Measurements from ENCODE around the gene PDGFC.

The PDGFC gene

DNA sequence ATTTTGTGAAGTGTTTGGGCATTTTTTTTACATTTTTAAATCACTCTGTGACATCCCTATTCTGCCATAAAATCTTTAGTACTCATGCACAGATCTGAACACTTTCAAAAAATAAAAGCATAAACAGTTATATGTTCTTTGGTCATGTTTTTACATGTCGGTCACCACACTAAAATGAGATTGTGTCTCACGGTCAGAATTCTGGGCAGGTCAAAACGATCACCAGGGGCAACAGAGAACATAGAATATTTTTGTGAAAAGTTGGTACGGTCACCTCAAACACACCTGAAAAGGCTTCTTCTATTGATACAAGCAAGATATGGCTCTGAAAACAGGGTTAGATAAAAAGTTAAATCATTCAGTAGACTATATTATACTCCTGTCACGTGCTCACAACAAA lies 189.1 kb downstream of the PDGFC start:
- no peak for DNase-seq (ENCODE audit: low read depth in 2 of 2)

GRCh38 chr4:156781852-156782251 lies 189.7 kb downstream of the PDGFC start:
- DNase-seq (ENCODE audit: low read depth in 2 of 2) = no peak

DNA sequence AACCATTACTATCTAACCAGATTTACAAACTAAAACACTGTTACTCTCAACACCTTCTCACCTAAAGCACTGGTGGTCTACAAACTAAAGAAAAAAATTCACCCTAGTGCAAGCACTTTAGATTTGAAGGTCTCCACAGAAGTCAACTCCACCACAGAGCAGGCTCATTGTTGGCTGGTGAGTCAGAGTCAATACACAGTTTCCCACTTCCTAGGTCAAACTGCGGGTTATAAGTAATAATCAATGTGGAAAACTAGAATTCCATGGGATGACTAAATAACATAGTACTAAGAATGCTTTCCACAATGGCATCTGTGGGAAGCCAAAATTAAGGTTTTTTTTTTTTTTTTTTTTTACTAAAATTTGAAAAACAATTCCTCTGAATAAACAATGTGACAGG lies 191.8 kb downstream of the PDGFC start:
- DNase-seq (ENCODE audit: low read depth in 2 of 2) = peak; percentile 84

DNA sequence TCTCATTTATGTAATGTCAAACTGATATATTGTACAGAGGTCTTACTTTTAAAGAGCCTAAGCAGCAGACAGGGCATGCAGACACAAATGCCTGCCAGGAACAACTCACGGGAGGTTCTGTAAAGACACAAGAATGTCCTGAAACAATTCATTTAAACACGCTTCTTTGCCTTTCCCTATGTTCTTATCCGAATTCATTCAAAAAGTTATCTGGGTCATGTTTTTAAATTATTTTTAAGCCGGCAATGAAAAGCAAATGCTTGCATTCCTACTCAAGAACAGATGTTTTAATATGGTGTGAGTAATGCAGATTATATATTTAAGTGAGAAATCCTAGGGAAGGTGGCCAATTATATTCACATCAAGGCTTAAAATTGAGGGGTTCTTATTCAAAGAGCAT lies 192.6 kb downstream of the PDGFC start:
- DNase-seq (ENCODE audit: low read depth in 2 of 2) = no peak

GRCh38 chr4:156778606-156779005 lies 193.0 kb downstream of the PDGFC start:
- DNase-seq (ENCODE audit: low read depth in 2 of 2) = no peak

- DNase-seq (ENCODE audit: low read depth in 2 of 2) = no peak
Observed at GRCh38 chr4:156778093-156778492, 193.5 kb downstream of the PDGFC start.

DNA sequence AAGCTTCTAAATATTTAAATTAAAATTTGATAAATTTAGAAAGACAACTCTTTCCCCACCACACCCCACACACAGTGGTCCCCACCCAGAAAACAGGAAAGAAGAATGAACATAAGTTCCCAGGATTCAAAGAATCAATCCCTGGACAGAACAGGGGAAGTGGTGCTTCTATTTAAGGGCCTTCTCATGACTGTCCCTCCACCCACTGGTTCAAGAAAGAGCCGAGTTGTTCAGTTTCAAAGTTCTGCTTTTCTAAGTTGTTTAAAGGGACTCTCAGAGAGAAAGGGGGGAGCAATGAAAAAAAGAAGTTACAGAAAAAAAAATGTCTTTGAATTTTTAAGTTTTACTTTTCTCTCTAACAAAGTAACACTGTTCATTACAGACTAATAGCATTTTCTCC lies 195.8 kb downstream of the PDGFC start:
- no peak for DNase-seq (ENCODE audit: low read depth in 2 of 2)

DNA sequence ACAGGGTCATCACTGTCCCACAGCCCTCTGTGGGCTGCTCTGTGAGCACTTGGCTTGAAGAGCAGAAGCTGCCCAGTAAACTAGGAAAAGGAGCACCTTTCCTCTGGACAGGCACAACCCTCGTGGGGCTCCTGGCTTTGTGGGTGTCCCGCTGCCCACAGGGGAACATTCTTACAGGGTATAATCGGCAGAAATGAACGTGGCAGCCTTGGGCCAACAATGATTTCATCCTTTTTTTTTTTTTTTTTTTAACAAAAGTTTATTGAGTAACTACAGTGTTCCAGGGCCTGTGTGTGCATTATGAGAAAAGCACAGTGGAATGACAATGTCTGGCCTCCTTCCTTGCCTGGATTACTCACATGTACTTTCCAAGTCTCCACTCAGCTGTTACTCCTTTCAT lies 197.2 kb downstream of the PDGFC start:
- DNase-seq (ENCODE audit: low read depth in 2 of 2) = no peak

DNA sequence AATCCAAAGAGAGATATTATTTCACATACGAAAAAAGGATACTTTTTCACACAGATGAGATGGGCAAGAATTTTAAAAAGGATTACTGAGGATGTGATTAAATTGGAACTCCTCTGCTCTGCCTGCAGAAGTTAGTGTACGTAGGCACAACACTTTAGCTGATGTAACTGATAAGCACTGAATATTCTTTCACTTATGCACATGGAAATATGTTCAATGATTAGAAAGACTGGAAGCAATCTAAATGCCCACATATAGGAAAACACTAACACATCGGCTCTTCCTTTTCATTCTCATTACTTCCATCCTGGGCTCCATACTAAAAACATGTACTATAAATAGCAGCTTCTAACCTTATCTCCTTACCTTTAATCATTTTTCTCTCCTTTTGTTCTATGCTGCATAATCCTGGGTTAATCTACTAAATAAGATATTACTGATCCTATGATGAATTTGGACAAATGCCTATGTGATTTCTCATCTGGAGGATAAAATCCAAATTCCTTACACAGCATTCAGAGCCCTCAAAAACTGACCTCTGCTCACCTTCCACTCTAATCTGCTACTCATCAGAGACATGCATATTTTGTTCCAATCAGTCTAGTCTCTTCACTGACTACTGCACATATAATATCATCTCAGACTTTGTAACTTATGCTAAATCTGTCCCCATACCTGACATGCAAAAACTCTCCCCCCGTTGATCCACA lies 197.8 kb downstream of the PDGFC start:
- no peak for DNase-seq (ENCODE audit: low read depth in 2 of 2)

- no peak for DNase-seq (ENCODE audit: low read depth in 2 of 2)
Observed at GRCh38 chr4:156771171-156771837, 200.3 kb downstream of the PDGFC start.

- DNase-seq (ENCODE audit: low read depth in 2 of 2) = no peak
Observed at GRCh38 chr4:156770140-156770539, 201.5 kb downstream of the PDGFC start.

DNA sequence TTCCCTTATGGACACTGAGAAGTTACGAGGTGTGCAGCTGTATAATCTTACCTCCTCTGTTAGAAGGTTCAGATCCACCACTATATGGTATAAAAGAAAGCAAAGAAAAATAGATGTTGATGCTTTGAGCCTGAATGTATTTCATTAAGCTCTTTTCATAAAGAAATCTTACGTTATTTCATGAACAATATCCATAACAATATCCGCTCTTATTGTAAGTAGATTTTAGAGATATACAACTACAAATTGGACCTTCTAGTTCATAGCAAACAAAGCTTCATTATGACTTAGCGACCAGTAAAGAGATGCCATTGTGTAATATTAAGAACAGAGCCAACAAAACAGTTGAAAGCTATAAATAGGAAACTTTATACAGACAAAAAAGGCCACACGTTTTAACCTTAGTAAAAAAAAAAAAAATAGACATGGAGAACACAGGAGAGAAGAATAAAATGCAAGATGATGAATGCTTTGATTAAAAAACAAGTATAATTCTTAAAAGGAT lies 203.6 kb downstream of the PDGFC start:
- DNase-seq (ENCODE audit: low read depth in 2 of 2) = no peak

- DNase-seq (ENCODE audit: low read depth in 2 of 2) = no peak
Observed at GRCh38 chr4:156766846-156767245, 204.8 kb downstream of the PDGFC start.

DNA sequence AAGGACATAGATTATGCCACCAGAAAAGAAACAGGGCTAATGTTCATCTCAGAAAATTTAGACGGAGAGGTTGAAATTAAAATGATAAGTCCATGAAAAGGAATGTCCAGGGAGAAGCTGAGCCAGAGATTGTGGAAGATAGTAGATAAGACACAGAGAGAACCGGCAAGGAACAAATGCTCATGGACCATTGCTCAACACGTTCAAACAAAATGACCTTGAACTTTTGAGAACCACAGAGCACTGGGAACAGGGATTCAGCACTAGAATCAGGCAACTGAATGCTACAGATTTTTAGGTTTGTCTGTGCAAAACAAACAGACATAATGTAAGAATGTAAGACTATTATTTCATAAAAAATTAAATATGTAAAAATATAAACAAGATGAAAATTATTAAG lies 206.3 kb downstream of the PDGFC start:
- no peak for DNase-seq (ENCODE audit: low read depth in 2 of 2)

DNA sequence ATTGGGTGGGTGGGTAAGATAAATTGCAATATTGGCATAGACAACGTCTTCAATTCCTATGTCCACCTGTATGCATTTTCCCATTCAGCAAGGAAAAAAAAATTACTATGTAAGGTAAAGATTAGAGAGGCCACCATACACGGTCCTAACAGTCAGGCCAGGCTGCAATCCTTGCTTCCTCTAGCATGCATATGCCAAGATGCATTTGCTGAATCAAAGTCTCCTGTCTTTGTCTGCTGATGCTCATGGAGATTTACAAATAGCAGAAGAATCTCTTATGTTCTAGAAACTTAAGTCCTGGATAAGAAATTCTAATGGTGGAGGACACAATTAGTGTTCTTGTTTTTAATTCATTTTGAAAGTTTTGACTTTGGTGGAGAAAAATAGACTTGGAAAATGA lies 206.8 kb downstream of the PDGFC start:
- DNase-seq (ENCODE audit: low read depth in 2 of 2) = no peak

- no peak for DNase-seq (ENCODE audit: low read depth in 2 of 2)
Observed at GRCh38 chr4:156764145-156764544, 207.5 kb downstream of the PDGFC start.

DNA sequence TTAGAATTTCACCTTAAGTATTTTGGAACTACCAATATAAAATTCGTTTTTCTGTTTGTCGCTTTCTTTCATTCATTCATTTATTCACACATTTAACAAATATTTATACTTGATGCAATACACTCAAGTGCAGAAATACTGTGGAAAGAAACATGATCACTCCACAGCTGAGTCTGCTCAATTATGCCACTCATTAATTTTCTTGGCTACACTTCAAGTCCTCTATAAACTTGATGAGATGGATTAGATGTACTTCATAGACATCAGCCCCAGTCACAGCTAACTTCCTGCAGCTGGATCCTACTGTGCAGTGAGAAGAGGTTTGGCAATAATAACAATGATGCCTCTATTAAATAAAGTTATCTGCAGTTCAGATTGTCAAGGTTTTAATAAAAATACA lies 208.1 kb downstream of the PDGFC start:
- DNase-seq (ENCODE audit: low read depth in 2 of 2) = no peak

DNA sequence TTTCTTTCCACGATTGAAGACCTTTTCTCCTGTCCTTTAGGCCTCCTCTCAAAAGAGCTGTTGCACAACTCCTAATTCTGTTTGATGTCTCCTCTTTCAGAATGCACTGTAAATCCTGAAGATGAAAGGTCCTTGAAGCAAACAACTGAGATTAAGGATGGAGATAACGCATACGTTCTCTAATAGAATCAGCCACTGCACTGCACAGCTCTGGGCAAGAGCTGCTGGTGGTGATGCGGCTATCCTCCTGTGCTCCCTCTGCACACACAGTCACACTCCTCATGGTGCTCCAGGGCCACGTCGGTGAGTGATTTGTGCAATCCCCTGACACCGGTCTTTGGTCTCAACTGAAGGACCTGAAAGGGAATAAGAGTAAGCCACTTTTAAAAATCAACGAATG lies 208.7 kb downstream of the PDGFC start:
- DNase-seq (ENCODE audit: low read depth in 2 of 2) = no peak

DNA sequence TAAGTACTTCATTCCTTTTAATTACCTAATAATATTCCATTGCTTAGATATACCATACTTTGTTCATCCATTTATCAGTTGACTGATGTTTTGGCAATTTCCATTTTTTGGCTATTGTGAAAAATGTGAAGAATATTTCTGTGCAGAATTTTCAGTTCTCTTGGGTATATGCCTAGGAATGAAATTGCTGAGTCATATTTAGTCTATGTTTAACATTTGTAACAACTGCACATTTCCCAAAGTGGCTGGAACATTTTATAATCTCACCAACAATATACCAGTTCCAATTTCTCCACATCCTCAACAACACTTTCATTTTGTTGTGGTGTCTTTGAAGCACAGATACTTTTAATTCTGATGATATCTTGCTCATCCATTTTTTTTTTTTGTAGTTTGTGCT lies 215.5 kb downstream of the PDGFC start:
- no peak for DNase-seq (ENCODE audit: low read depth in 2 of 2)

GRCh38 chr4:156754832-156755570 lies 216.6 kb downstream of the PDGFC start:
- no peak for DNase-seq (ENCODE audit: low read depth in 2 of 2)

DNA sequence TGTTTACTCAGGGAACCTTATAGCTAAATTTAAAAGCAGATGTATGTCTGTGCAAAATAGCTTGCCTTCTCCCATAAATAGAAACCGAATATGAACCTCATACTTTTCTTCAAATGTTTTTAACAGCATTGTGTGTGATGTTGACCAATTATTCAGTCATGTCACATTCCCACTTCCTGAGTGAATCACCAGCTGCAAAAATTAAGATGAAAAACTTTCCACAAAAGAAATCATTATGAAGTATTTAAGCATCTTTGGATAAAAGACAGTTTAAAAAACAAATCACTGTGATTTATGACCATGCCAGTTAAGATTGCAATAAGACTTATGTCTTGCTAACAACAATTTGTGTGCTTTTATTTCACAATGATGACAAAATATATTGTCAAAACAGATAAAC lies 220.1 kb downstream of the PDGFC start:
- DNase-seq (ENCODE audit: low read depth in 2 of 2) = peak in 1 of 2 experiments; percentile 53
